Measurements from ENCODE around the gene STX18.

STX18 gene

GRCh38 chr4:4397441-4397819, 144.4 kb downstream of the STX18 start:
- no peak for TF ChIP-seq CTCF (IDR thresholded peaks at IDR 0.05; ENCODE audit: low read depth, low read length, missing control alignments)

GRCh38 chr4:4396628-4397440, 145.0 kb downstream of the STX18 start:
- H3K4me3 ChIP-seq (replicated peaks; ENCODE audit: low read depth, low read length) = no peak overlapping the region
- DNase-seq (ENCODE audit: extremely low read depth, low read depth) = no peak
- no peak for TF ChIP-seq CTCF (IDR thresholded peaks at IDR 0.05; ENCODE audit: low read depth, low read length, missing control alignments)

More at GRCh38 chr4:4397441-4397819, 144.4 kb downstream of the STX18 start:
- DNase-seq (ENCODE audit: extremely low read depth, low read depth) = no peak
- H3K4me3 ChIP-seq (replicated peaks; ENCODE audit: low read depth, low read length) = no peak overlapping the region

- DNase-seq (ENCODE audit: extremely low read depth, low read depth) = no peak
- no peak for TF ChIP-seq CTCF (IDR thresholded peaks at IDR 0.05; ENCODE audit: low read depth, low read length, missing control alignments)
- H3K4me3 ChIP-seq (replicated peaks; ENCODE audit: low read depth, low read length) = no peak overlapping the region
Observed at GRCh38 chr4:4395849-4396627, 145.8 kb downstream of the STX18 start.

- no peak for DNase-seq (ENCODE audit: extremely low read depth, low read depth)
Observed at GRCh38 chr4:4395371-4395770, 146.5 kb downstream of the STX18 start.

GRCh38 chr4:4394644-4395043, 147.2 kb downstream of the STX18 start:
- DNase-seq (ENCODE audit: extremely low read depth, low read depth) = no peak
- no peak overlapping the region for H3K4me3 ChIP-seq (replicated peaks; ENCODE audit: low read depth, low read length)
- TF ChIP-seq CTCF (IDR thresholded peaks at IDR 0.05; ENCODE audit: low read depth, low read length, missing control alignments) = no peak

More at GRCh38 chr4:4395371-4395770, 146.5 kb downstream of the STX18 start:
- H3K4me3 ChIP-seq (replicated peaks; ENCODE audit: low read depth, low read length) = no peak overlapping the region
- TF ChIP-seq CTCF (IDR thresholded peaks at IDR 0.05; ENCODE audit: low read depth, low read length, missing control alignments) = no peak

GRCh38 chr4:4392501-4393183, 149.2 kb downstream of the STX18 start:
- no peak for DNase-seq (ENCODE audit: extremely low read depth, low read depth)
- no peak overlapping the region for H3K4me3 ChIP-seq (replicated peaks; ENCODE audit: low read depth, low read length)
- no peak for TF ChIP-seq CTCF (IDR thresholded peaks at IDR 0.05; ENCODE audit: low read depth, low read length, missing control alignments)

Measured in HFF-Myc (cell line).